ENCODE results near the gene TMEM143. TPM values are rescaled to one million over a fixed set of nuclear protein-coding genes. Genes with fewer than 3 reads are reported as not detected.
"Not testable (repeated sequence)": the region's sequence is repeated elsewhere in the genome, so short reads cannot be mapped to it uniquely, and the experiment has no call there.

TMEM143 gene
- total and polyA plus RNA-seq, 2 donors: 4.6 to 10.3 TPM

- H3K4me1 ChIP-seq (ENCODE audit: control insufficient read depth in 2 of 2, insufficient read depth in 2 of 2, low read length in 2 of 2): peaks cover 11 to 27% of the 10 kb centered on the region in 2 donors
- not testable (repeated sequence) for H3K36me3 ChIP-seq (ENCODE audit: control insufficient read depth in 2 of 2, insufficient read depth in 2 of 2, low read length in 1 of 2); H3K4me3 ChIP-seq (ENCODE audit: low read length in 2 of 2); DNase-seq (ENCODE audit: low read depth in 6 of 9, low spot score in 9 of 9); H3K27me3 ChIP-seq (ENCODE audit: control insufficient read depth in 2 of 2, insufficient read depth in 1 of 2, low read length in 1 of 2); H3K27ac ChIP-seq (ENCODE audit: low read depth in 1 of 2, low read length in 1 of 2); H3K9me3 ChIP-seq (ENCODE audit: control insufficient read depth in 2 of 2, insufficient read depth in 1 of 2, low read length in 1 of 2)
- WGBS: 93% methylated on average over 9 of the region's 9 CpGs
These were observed 46.1 kb downstream of the TMEM143 start for GRCh38 chr19:48317708-48317960.

GRCh38 chr19:48315712-48316111 is 48.0 kb downstream of the TMEM143 start:
- Histone ChIP-seq H3K36me3 (ENCODE audit: control insufficient read depth in 2 of 2, insufficient read depth in 2 of 2, low read length in 1 of 2) (no peaks in the 10 kb centered on the region), H3K27me3 (ENCODE audit: control insufficient read depth in 2 of 2, insufficient read depth in 1 of 2, low read length in 1 of 2) (no peaks in the 10 kb centered on the region), H3K27ac (ENCODE audit: low read depth in 1 of 2, low read length in 1 of 2) (no peak overlapping the region), H3K4me3 (ENCODE audit: low read length in 2 of 2) (no peak overlapping the region), H3K4me1 (ENCODE audit: control insufficient read depth in 2 of 2, insufficient read depth in 2 of 2, low read length in 2 of 2) (peaks cover 5 to 10% of the 10 kb centered on the region in 2 donors), H3K9me3 (ENCODE audit: control insufficient read depth in 2 of 2, insufficient read depth in 1 of 2, low read length in 1 of 2) (no peaks in the 10 kb centered on the region)
- WGBS: 93% methylated on average over 7 of the region's 7 CpGs
- no peak for DNase-seq (ENCODE audit: low read depth in 6 of 9, low spot score in 9 of 9)

GRCh38 chr19:48311384-48311783 is 52.4 kb downstream of the TMEM143 start:
- Histone ChIP-seq H3K4me3 (ENCODE audit: low read length in 2 of 2) (no peak overlapping the region), H3K27ac (ENCODE audit: low read depth in 1 of 2, low read length in 1 of 2) (no peak overlapping the region), H3K4me1 (ENCODE audit: control insufficient read depth in 2 of 2, insufficient read depth in 2 of 2, low read length in 2 of 2) (peaks cover 12 to 19% of the 10 kb centered on the region in 2 donors), H3K36me3 (ENCODE audit: control insufficient read depth in 2 of 2, insufficient read depth in 2 of 2, low read length in 1 of 2) (no peaks in the 10 kb centered on the region), H3K27me3 (ENCODE audit: control insufficient read depth in 2 of 2, insufficient read depth in 1 of 2, low read length in 1 of 2) (no peaks in the 10 kb centered on the region), H3K9me3 (ENCODE audit: control insufficient read depth in 2 of 2, insufficient read depth in 1 of 2, low read length in 1 of 2) (peaks cover 0 to 4% of the 10 kb centered on the region in 2 donors)
- 98% methylated on average over 11 of the region's 11 CpGs for WGBS
- no peak for DNase-seq (ENCODE audit: low read depth in 6 of 9, low spot score in 9 of 9)

GRCh38 chr19:48310227-48310626 is 53.5 kb downstream of the TMEM143 start:
- Histone ChIP-seq H3K36me3 (ENCODE audit: control insufficient read depth in 2 of 2, insufficient read depth in 2 of 2, low read length in 1 of 2) (no peaks in the 10 kb centered on the region), H3K9me3 (ENCODE audit: control insufficient read depth in 2 of 2, insufficient read depth in 1 of 2, low read length in 1 of 2) (peaks cover 0 to 4% of the 10 kb centered on the region in 2 donors), H3K27ac (ENCODE audit: low read depth in 1 of 2, low read length in 1 of 2) (no peak overlapping the region), H3K4me1 (ENCODE audit: control insufficient read depth in 2 of 2, insufficient read depth in 2 of 2, low read length in 2 of 2) (peaks cover 12 to 19% of the 10 kb centered on the region in 2 donors), H3K27me3 (ENCODE audit: control insufficient read depth in 2 of 2, insufficient read depth in 1 of 2, low read length in 1 of 2) (no peaks in the 10 kb centered on the region), H3K4me3 (ENCODE audit: low read length in 2 of 2) (no peak overlapping the region)
- no peak for DNase-seq (ENCODE audit: low read depth in 6 of 9, low spot score in 9 of 9)
- WGBS: 95% methylated on average over 7 of the region's 7 CpGs

GRCh38 chr19:48309731-48310130 is 54.0 kb downstream of the TMEM143 start:
- not testable (repeated sequence) for H3K27ac ChIP-seq (ENCODE audit: low read depth in 1 of 2, low read length in 1 of 2); H3K4me3 ChIP-seq (ENCODE audit: low read length in 2 of 2); H3K9me3 ChIP-seq (ENCODE audit: control insufficient read depth in 2 of 2, insufficient read depth in 1 of 2, low read length in 1 of 2); H3K36me3 ChIP-seq (ENCODE audit: control insufficient read depth in 2 of 2, insufficient read depth in 2 of 2, low read length in 1 of 2); DNase-seq (ENCODE audit: low read depth in 6 of 9, low spot score in 9 of 9); H3K27me3 ChIP-seq (ENCODE audit: control insufficient read depth in 2 of 2, insufficient read depth in 1 of 2, low read length in 1 of 2)
- 84% methylated on average over 5 of the region's 5 CpGs for WGBS
- H3K4me1 ChIP-seq (ENCODE audit: control insufficient read depth in 2 of 2, insufficient read depth in 2 of 2, low read length in 2 of 2): peaks cover 12 to 19% of the 10 kb centered on the region in 2 donors

- H3K27ac ChIP-seq (ENCODE audit: low read depth in 1 of 2, low read length in 1 of 2): peak overlapping the region; percentile 36 to 77
- 35% methylated on average over 22 of the region's 22 CpGs for WGBS
- H3K9me3 ChIP-seq (ENCODE audit: control insufficient read depth in 2 of 2, insufficient read depth in 1 of 2, low read length in 1 of 2): peaks cover 0 to 4% of the 10 kb centered on the region in 2 donors
- DNase-seq (ENCODE audit: low read depth in 6 of 9, low spot score in 9 of 9): peak in 4 of 9 donors; percentile 49 to 69 (median 62)
- no peak overlapping the region for H3K4me3 ChIP-seq (ENCODE audit: low read length in 2 of 2)
- no peaks in the 10 kb centered on the region for H3K36me3 ChIP-seq (ENCODE audit: control insufficient read depth in 2 of 2, insufficient read depth in 2 of 2, low read length in 1 of 2)
- H3K27me3 ChIP-seq (ENCODE audit: control insufficient read depth in 2 of 2, insufficient read depth in 1 of 2, low read length in 1 of 2): no peaks in the 10 kb centered on the region
- H3K4me1 ChIP-seq (ENCODE audit: control insufficient read depth in 2 of 2, insufficient read depth in 2 of 2, low read length in 2 of 2): peaks cover 12 to 19% of the 10 kb centered on the region in 2 donors
These were observed 54.8 kb downstream of the TMEM143 start for GRCh38 chr19:48308631-48309586.

- Histone ChIP-seq H3K27me3 (ENCODE audit: control insufficient read depth in 2 of 2, insufficient read depth in 1 of 2, low read length in 1 of 2) (no peaks in the 10 kb centered on the region), H3K4me3 (ENCODE audit: low read length in 2 of 2) (no peak overlapping the region), H3K27ac (ENCODE audit: low read depth in 1 of 2, low read length in 1 of 2) (no peak overlapping the region), H3K4me1 (ENCODE audit: control insufficient read depth in 2 of 2, insufficient read depth in 2 of 2, low read length in 2 of 2) (peaks cover 4 to 9% of the 10 kb centered on the region in 2 donors), H3K9me3 (ENCODE audit: control insufficient read depth in 2 of 2, insufficient read depth in 1 of 2, low read length in 1 of 2) (peaks cover 0 to 4% of the 10 kb centered on the region in 2 donors), H3K36me3 (ENCODE audit: control insufficient read depth in 2 of 2, insufficient read depth in 2 of 2, low read length in 1 of 2) (no peaks in the 10 kb centered on the region)
- no peak for DNase-seq (ENCODE audit: low read depth in 6 of 9, low spot score in 9 of 9)
- WGBS: 95% methylated on average over 19 of the region's 19 CpGs
These were observed 59.9 kb downstream of the TMEM143 start for GRCh38 chr19:48303866-48304265.

- no peaks in the 10 kb centered on the region for H3K36me3 ChIP-seq (ENCODE audit: control insufficient read depth in 2 of 2, insufficient read depth in 2 of 2, low read length in 1 of 2)
- H3K27me3 ChIP-seq (ENCODE audit: control insufficient read depth in 2 of 2, insufficient read depth in 1 of 2, low read length in 1 of 2): no peaks in the 10 kb centered on the region
- no peak overlapping the region for H3K4me3 ChIP-seq (ENCODE audit: low read length in 2 of 2)
- no peak for DNase-seq (ENCODE audit: low read depth in 6 of 9, low spot score in 9 of 9)
- H3K27ac ChIP-seq (ENCODE audit: low read depth in 1 of 2, low read length in 1 of 2): no peak overlapping the region
- H3K4me1 ChIP-seq (ENCODE audit: control insufficient read depth in 2 of 2, insufficient read depth in 2 of 2, low read length in 2 of 2): peaks cover 0 to 4% of the 10 kb centered on the region in 2 donors
- WGBS: 95% methylated on average over 13 of the region's 13 CpGs
- peaks cover 0 to 3% of the 10 kb centered on the region in 2 donors for H3K9me3 ChIP-seq (ENCODE audit: control insufficient read depth in 2 of 2, insufficient read depth in 1 of 2, low read length in 1 of 2)
These were observed 60.4 kb downstream of the TMEM143 start for GRCh38 chr19:48303367-48303766.

GRCh38 chr19:48302600-48302959 is 61.2 kb downstream of the TMEM143 start:
- no peaks in the 10 kb centered on the region for H3K36me3 ChIP-seq (ENCODE audit: control insufficient read depth in 2 of 2, insufficient read depth in 2 of 2, low read length in 1 of 2)
- no peaks in the 10 kb centered on the region for H3K4me1 ChIP-seq (ENCODE audit: control insufficient read depth in 2 of 2, insufficient read depth in 2 of 2, low read length in 2 of 2)
- WGBS: 97% methylated on average over 12 of the region's 12 CpGs
- no peak overlapping the region for H3K27ac ChIP-seq (ENCODE audit: low read depth in 1 of 2, low read length in 1 of 2)
- DNase-seq (ENCODE audit: low read depth in 6 of 9, low spot score in 9 of 9): no peak
- no peak overlapping the region for H3K4me3 ChIP-seq (ENCODE audit: low read length in 2 of 2)
- H3K27me3 ChIP-seq (ENCODE audit: control insufficient read depth in 2 of 2, insufficient read depth in 1 of 2, low read length in 1 of 2): no peaks in the 10 kb centered on the region
- H3K9me3 ChIP-seq (ENCODE audit: control insufficient read depth in 2 of 2, insufficient read depth in 1 of 2, low read length in 1 of 2): peaks cover 0 to 3% of the 10 kb centered on the region in 2 donors

Data from thymus (tissue), 11 donors.